DOHH2 (cell line): ENCODE measurements around the gene IFI27.

Source experiments
- H3F3A ChIP-seq: fragments of 200-600 bp; sonication (generic), shearing (Covaris generic); 2 replicates; pipeline ENCODE4 v1.6.0; 2016; ENCODE audit warnings: antibody characterized with exemption, mild to moderate bottlenecking; ENCODE audit not compliant: control insufficient read depth, insufficient read depth
- H3K27ac ChIP-seq: fragments of 200-600 bp; sonication (generic); 2 replicates; pipeline ENCODE4 v1.5.1; 2014; ENCODE audit warnings: low read depth, mild to moderate bottlenecking, low read length, moderate library complexity
- H3K27me3 ChIP-seq: fragments of 200-600 bp; sonication (generic); 2 replicates; pipeline ENCODE4 v1.6.1; 2014; ENCODE audit warnings: mild to moderate bottlenecking, low read length, mixed read lengths; ENCODE audit not compliant: control insufficient read depth
- H3K36me3 ChIP-seq: fragments of 200-600 bp; sonication (generic); 2 replicates; pipeline ENCODE4 v1.6.1; 2014; ENCODE audit warnings: mild to moderate bottlenecking, low read length, moderate library complexity, mixed read lengths; ENCODE audit not compliant: control insufficient read depth
- H3K4me1 ChIP-seq: fragments of 200-600 bp; sonication (generic); 2 replicates; pipeline ENCODE4 v1.6.1; 2014; ENCODE audit warnings: mild to moderate bottlenecking, low read length, mixed read lengths; ENCODE audit not compliant: control insufficient read depth
- H3K4me2 ChIP-seq: fragments of 200-600 bp; sonication (generic); 2 replicates; pipeline ENCODE4 v1.6.0; 2014; ENCODE audit warnings: mild to moderate bottlenecking, low read length, moderate library complexity
- H3K4me3 ChIP-seq: fragments of 200-600 bp; sonication (generic); 2 replicates; pipeline ENCODE4 v1.5.1; 2014; ENCODE audit warnings: mild to moderate bottlenecking, low read length, mixed read lengths
- H3K79me2 ChIP-seq: fragments of 200-600 bp; sonication (generic); 2 replicates; pipeline ENCODE4 v1.6.1; 2014; ENCODE audit warnings: mild to moderate bottlenecking, low read length, mixed read lengths; ENCODE audit not compliant: control insufficient read depth
- H3K9me2 ChIP-seq: fragments of 200-600 bp; sonication (generic); replicated peaks from 2 replicates; pipeline ENCODE4 v1.6.1; 2014; ENCODE audit warnings: mild to moderate bottlenecking, low read length, mixed read lengths; ENCODE audit not compliant: control insufficient read depth
- H3K9me3 ChIP-seq: fragments of 200-600 bp; sonication (generic); 2 replicates; pipeline ENCODE4 v1.6.1; 2014; ENCODE audit warnings: antibody characterized with exemption, low read length, mixed read lengths; ENCODE audit not compliant: control insufficient read depth, insufficient read depth
- H4K20me1 ChIP-seq: fragments of 200-600 bp; sonication (generic); 2 replicates; pipeline ENCODE4 v1.6.0; 2014; ENCODE audit warnings: low read depth, mild to moderate bottlenecking, antibody characterized with exemption, low read length, moderate library complexity; ENCODE audit not compliant: control insufficient read depth, insufficient read depth
- EZH2phosphoT487 ChIP-seq: fragments of 200-600 bp; sonication (generic); IDR thresholded peaks from 2 replicates; pipeline ENCODE4 v1.6.1; 2017; ENCODE audit warnings: borderline replicate concordance, mild to moderate bottlenecking, antibody characterized with exemption, low read length, moderate library complexity, mixed read lengths
- TF ChIP-seq, protein P1 (sequence below): fragments of 200-600 bp; sonication (generic); IDR thresholded peaks from one replicate; pipeline ENCODE4 v1.5.1; 2014; ENCODE audit warnings: antibody characterized with exemption, mild to moderate bottlenecking, low read depth, low read length; ENCODE audit not compliant: poor library complexity, severe bottlenecking

IFI27 gene

DNA sequence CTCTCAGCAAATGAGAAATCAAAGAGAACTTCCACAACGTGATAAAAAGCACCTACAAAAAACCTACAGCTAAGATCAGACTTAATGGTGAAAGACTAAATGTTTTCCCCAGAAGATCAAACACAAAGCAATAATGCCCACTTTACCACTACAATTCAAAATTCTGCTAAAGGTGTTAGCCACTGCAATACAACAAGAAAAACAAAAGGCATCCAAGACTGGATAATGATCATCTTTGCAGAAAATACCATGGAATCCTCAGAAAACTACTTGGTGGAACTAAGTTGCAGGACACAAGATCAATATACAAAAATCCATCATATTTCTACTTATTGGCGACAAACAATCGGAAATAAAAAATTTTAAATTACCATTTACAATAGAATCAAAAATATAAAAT lies 36.0 kb upstream of the IFI27 start:
- Histone ChIP-seq H3K36me3 (peaks cover 68% of the 10 kb centered on the region), H4K20me1 (peaks cover 5% of the 10 kb centered on the region), H3K4me3 (no peak overlapping the region)

DNA sequence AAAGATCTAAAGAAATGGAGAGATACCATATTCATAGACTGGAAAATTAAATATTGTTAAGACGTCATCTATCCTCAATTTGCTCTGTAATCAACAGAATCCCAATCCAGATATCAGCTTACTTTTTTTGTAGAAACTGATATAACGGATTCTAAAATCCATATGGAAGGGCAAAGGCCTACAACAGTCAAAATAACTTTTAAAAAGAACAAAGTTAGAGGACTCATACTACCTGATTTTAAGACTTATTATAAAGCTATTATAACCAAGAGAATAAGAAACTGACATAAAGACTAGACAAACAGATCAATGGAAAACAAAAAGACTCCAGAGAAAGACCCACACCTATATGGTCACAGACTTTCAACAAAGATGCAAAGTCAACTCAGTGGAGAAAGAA lies 35.5 kb upstream of the IFI27 start:
- Histone ChIP-seq H3K27me3 (no peaks in the 10 kb centered on the region), H3K36me3 (peaks cover 65% of the 10 kb centered on the region)

More for the DNA sequence above, 36.0 kb upstream of the IFI27 start:
- Histone ChIP-seq H3K4me1 (peaks cover 29% of the 10 kb centered on the region), H3K27ac (no peak overlapping the region), H3F3A (0 out of 2 replicates have a peak, but pooled peaks cover 8% of the 10 kb centered on the region), H3K9me2 (no peaks in the 10 kb centered on the region), H3K9me3 (peaks cover 26% of the 10 kb centered on the region), H3K4me2 (no peak overlapping the region), H3K27me3 (no peaks in the 10 kb centered on the region), H3K79me2 (peaks cover 100% of the 10 kb centered on the region)
- no peak for TF ChIP-seq EZH2phosphoT487
- TF ChIP-seq, protein P1, sequence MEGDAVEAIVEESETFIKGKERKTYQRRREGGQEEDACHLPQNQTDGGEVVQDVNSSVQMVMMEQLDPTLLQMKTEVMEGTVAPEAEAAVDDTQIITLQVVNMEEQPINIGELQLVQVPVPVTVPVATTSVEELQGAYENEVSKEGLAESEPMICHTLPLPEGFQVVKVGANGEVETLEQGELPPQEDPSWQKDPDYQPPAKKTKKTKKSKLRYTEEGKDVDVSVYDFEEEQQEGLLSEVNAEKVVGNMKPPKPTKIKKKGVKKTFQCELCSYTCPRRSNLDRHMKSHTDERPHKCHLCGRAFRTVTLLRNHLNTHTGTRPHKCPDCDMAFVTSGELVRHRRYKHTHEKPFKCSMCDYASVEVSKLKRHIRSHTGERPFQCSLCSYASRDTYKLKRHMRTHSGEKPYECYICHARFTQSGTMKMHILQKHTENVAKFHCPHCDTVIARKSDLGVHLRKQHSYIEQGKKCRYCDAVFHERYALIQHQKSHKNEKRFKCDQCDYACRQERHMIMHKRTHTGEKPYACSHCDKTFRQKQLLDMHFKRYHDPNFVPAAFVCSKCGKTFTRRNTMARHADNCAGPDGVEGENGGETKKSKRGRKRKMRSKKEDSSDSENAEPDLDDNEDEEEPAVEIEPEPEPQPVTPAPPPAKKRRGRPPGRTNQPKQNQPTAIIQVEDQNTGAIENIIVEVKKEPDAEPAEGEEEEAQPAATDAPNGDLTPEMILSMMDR: no peak

DNA sequence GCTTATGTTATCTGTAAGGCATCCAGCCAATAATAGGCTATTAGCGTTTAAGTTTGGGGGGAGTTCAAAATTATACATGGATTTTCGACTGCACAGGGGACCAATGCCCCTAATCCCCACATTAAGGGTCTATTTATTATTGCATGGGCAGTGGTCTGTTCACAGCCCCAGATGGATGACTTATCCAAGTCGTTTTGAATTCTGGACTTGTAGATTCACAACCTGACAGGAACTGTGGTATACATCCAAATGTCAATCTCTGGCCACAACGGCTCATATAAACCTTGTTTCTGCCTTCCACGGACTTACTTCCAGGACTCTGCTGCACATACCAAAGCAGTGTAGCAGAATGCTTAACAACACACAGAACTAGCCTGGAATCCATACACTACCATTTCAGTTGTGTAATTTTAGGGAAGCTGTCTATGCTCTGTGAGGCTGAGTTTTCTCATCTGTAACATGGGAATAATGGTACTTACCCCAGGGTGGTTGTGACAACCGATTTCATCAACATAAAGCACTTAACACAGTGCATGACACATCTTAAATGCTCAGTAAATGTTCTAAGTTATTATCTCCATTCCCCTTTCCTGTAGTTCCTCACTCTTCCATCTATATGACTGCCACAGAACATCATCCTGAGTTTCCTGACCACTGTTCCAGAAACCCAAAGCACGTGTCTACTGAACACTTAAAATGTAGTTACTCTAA lies 33.3 kb upstream of the IFI27 start:
- peak overlapping the region; percentile 87 for H3K4me2 ChIP-seq
- H3K79me2 ChIP-seq: peaks cover 100% of the 10 kb centered on the region
- H3K9me2 ChIP-seq: no peaks in the 10 kb centered on the region
- peaks cover 18% of the 10 kb centered on the region for H3K9me3 ChIP-seq
- 0 out of 2 replicates have a peak, but pooled peaks cover 8% of the 10 kb centered on the region for H3F3A ChIP-seq
- H3K4me1 ChIP-seq: peaks cover 43% of the 10 kb centered on the region
- no peak overlapping the region for H3K27ac ChIP-seq
- no peaks in the 10 kb centered on the region for H3K27me3 ChIP-seq
- H3K4me3 ChIP-seq: peak overlapping the region; percentile 42
- H3K36me3 ChIP-seq: peaks cover 65% of the 10 kb centered on the region
- TF ChIP-seq, protein P1: no peak
- no peak for TF ChIP-seq EZH2phosphoT487
- H4K20me1 ChIP-seq: peaks cover 9% of the 10 kb centered on the region; the same call in 1 of the 2 replicates

More for the DNA sequence above, 35.5 kb upstream of the IFI27 start:
- Histone ChIP-seq H4K20me1 (peaks cover 6% of the 10 kb centered on the region; the same call in 1 of the 2 replicates), H3K4me3 (0 out of 2 replicates have a peak overlapping the region, but pooled peaks have one; percentile 9), H3K4me1 (peaks cover 34% of the 10 kb centered on the region), H3K9me3 (peaks cover 22% of the 10 kb centered on the region), H3K79me2 (peaks cover 100% of the 10 kb centered on the region), H3K4me2 (peak overlapping the region; percentile 22; the same call in 1 of the 2 replicates), H3F3A (0 out of 2 replicates have a peak, but pooled peaks cover 8% of the 10 kb centered on the region), H3K9me2 (no peaks in the 10 kb centered on the region), H3K27ac (no peak overlapping the region)
- TF ChIP-seq, protein P1: no peak
